Stimulated activated effector memory CD8-positive, alpha-beta T cell treated with anti-CD3 and anti-CD28 coated beads, Interleukin-12 subunit alpha, Interleukin-12 subunit beta, amount 100 ng/mL, for 72 hours (primary cell): ENCODE measurements around the gene ABHD2.
"Not testable (repeated sequence)": the region's sequence is repeated elsewhere in the genome, so short reads cannot be mapped to it uniquely, and the experiment has no call there.

ENCODE experiments used
- ATAC-seq: fragments of 150-1000 bp; cut with Tn5 transposase; 2 replicates; pipeline ENCODE4 v1.10.0; 2021
- DNase-seq, 2 donors: peaks; one replicate each; pipeline ENCODE4 v3.0.0; 2021 to 2022; ENCODE audit warnings: low spot score in 2 of 2
- H3K27ac Mint-ChIP-seq: one replicate; pipeline ENCODE4 v1.8.0; 2022; ENCODE audit warnings: mild to moderate bottlenecking, mixed read lengths
- H3K36me3 Mint-ChIP-seq: one replicate; pipeline ENCODE4 v1.8.0; 2022; ENCODE audit warnings: mild to moderate bottlenecking, mixed read lengths
- H3K4me1 Mint-ChIP-seq: one replicate; pipeline ENCODE4 v1.8.0; 2022; ENCODE audit warnings: mixed read lengths
- H3K4me3 Mint-ChIP-seq: one replicate; pipeline ENCODE4 v1.8.0; 2022; ENCODE audit warnings: mild to moderate bottlenecking, mixed read lengths
- H3K9me3 Mint-ChIP-seq: one replicate; pipeline ENCODE4 v1.8.0; 2022; ENCODE audit warnings: mixed read lengths

Gene ABHD2, protein sequence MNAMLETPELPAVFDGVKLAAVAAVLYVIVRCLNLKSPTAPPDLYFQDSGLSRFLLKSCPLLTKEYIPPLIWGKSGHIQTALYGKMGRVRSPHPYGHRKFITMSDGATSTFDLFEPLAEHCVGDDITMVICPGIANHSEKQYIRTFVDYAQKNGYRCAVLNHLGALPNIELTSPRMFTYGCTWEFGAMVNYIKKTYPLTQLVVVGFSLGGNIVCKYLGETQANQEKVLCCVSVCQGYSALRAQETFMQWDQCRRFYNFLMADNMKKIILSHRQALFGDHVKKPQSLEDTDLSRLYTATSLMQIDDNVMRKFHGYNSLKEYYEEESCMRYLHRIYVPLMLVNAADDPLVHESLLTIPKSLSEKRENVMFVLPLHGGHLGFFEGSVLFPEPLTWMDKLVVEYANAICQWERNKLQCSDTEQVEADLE

DNA sequence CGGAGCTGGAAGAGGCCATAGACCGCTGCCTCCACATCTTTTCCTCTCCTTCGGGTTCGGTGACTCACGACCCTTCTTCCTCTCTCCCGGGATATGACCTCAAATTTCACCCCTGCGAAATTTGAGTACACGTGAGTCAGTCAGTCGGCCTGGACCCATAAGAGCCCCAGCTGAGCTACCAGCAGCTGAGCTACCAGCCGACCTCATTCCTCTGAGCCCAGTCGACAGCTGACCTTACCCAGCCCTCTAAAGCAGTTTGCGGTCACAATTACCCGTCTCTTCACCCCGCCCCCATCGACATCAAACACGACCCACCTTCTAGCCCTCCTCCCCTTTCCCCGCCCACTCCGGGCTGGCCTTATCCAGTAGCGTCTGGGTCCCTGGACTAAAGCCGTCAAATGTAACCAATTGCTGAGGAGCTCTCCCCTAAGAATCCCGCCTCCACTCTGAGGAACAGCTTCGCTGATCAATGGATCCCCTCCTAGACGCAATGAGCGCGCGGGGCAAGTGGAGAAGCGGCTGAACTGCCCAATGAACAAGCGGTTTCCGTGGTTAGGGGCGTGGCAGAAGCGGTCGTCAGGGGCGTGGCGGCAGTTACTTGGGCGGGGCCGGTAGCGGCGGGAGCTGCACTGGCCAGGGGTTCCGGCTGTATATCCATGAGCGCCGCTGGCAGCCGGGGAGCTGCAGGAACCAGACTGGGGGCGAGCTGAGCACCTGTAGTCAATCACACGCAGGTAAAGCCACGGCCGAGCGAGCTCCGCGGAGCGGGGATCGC lies at the start of gene ABHD2:
TSS of gene ABHD2 (plus strand) at position 627 of the 775 bp plus-strand sequence. CDS start 27,872 bp downstream, outside the sequence.
- no peak within 1 kb of the TSS for H3K4me3 Mint-ChIP-seq

DNA sequence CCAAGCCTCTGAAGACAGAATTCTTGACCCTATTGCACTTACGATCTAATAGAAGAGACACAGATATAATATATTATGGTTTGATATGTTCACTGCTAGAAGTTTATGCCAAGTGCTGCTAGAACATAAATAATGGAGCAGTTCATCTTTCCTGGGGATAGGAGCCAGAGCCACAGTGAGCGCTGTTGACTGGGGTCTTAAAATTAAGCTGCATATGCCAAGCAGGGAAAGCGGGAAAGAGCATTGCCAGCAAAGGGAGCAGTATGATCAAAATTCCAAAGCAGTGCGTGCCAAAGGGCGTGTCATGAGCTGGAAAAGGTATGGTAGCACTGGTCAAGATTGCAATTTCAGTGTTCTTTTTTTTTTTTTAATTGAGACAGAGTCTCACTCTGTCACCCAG lies 49.1 kb upstream of the ABHD2 start:
- no peaks in the 10 kb centered on the region for H3K36me3 Mint-ChIP-seq
- DNase-seq, result no peak
- peaks cover 5% of the 10 kb centered on the region for H3K4me1 Mint-ChIP-seq
- no peaks in the 10 kb centered on the region for H3K9me3 Mint-ChIP-seq
- H3K4me3 Mint-ChIP-seq, result no peak overlapping the region
- H3K27ac Mint-ChIP-seq, result no peak overlapping the region
- no peak for ATAC-seq

More for the DNA sequence above, at the start of gene ABHD2:
- Mint-ChIP-seq H3K4me1 (peaks cover 31% of the 10 kb centered on the region), H3K9me3 (no peaks in the 10 kb centered on the region), H3K27ac (peak within 1 kb of the TSS; percentile 88), H3K36me3 (no peaks in the 10 kb centered on the region)
- peak; percentile 97 to 99 for DNase-seq
- peak; percentile 98 for ATAC-seq

DNA sequence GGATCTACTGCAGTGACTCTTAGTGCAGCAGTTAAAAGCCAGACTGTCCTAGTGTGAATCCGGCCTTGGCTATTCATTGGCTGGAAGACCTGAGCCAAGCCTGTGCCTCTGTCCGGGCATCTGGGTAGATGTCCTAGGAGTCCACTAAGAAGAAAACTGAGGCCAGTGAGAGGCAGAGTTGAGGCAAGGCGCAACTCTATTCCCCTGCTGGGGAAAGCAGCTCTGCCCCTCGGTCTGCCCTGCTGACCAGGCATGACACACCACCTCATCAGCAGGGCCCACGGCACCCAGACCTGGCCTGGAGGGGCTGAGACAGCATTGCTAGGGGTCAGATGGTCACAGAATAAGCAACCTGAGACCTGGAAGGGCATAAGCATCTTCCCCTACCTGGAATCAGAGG lies 46.7 kb upstream of the ABHD2 start:
- no peak overlapping the region for H3K4me3 Mint-ChIP-seq
- H3K27ac Mint-ChIP-seq, result no peak overlapping the region
- no peaks in the 10 kb centered on the region for H3K36me3 Mint-ChIP-seq
- no peaks in the 10 kb centered on the region for H3K9me3 Mint-ChIP-seq
- ATAC-seq (no peak), DNase-seq (no peak)
- H3K4me1 Mint-ChIP-seq, result peaks cover 5% of the 10 kb centered on the region

DNA sequence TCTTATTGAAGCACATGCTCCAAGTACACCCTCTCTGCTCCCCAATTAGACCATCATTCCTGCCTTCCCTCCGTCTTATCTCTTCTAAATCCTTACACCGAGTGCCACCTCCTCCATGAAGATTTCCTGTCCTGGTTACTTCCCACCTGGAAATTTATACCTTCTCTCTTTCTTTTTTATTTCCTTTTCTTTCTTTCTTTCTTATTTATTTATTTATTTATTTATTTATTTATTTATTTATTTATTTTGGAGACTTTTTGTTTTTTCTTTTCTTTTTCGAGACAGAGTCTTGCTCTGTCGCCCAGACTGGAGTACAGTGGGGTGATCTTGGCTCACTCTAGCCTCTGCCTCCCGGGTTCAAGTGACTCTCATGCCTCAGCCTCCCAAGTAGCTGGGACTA lies 45.9 kb upstream of the ABHD2 start:
- no peaks in the 10 kb centered on the region for H3K9me3 Mint-ChIP-seq
- no peak for ATAC-seq
- H3K4me3 Mint-ChIP-seq, result no peak overlapping the region
- peaks cover 5% of the 10 kb centered on the region for H3K4me1 Mint-ChIP-seq
- H3K36me3 Mint-ChIP-seq, result no peaks in the 10 kb centered on the region
- no peak overlapping the region for H3K27ac Mint-ChIP-seq
- no peak for DNase-seq

DNA sequence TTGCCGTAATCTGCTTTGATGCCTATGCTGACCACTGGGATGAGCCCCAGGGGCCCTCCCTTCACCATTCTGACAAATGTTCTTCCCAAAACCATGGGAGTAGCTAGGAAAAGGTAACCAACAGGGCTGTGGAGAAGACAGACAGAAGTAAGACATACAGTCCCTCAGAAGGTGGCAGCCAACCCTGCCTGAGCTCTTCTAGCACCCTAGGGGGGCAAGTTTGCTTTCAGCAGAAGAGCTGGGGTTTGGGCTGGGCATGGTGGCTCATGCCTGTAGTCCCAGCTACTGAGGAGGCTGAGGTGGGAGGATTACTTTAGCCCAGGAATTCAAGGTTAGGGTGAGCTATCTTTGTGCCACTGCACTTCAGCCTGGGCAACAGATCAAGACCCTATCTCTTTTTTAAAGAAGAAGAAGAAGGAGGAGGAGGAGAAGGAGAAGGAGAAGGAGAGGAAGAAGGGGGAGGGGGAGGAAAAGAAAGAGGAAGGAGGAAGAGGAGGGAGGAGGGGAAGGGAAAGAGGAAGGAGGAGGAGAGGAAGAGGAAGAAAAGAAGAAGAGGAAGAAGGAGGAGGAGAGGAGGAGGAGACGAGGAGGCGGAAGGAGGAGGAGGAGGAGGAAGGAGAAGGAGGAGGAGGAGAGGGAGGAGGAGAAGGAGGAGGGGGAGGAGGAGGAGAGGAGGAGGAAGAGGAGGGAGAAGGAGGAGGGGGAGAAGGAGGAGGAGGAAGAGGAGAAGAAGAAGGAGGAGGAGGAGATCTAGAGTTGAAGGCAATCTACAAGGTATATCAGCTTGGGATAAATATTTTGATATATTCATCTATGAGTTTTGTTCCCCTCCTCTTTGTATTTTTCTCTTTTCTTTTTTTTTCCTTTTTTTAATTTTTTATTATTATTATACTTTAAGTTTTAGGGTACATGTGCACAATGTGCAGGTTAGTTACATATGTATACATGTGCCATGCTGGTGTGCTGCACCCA lies 44.9 kb upstream of the ABHD2 start:
- H3K9me3 Mint-ChIP-seq, result no peaks in the 10 kb centered on the region
- H3K4me3 Mint-ChIP-seq, result no peak overlapping the region
- no peaks in the 10 kb centered on the region for H3K36me3 Mint-ChIP-seq
- no peak for DNase-seq
- H3K27ac Mint-ChIP-seq, result no peak overlapping the region
- ATAC-seq, result no peak
- peaks cover 5% of the 10 kb centered on the region for H3K4me1 Mint-ChIP-seq

DNA sequence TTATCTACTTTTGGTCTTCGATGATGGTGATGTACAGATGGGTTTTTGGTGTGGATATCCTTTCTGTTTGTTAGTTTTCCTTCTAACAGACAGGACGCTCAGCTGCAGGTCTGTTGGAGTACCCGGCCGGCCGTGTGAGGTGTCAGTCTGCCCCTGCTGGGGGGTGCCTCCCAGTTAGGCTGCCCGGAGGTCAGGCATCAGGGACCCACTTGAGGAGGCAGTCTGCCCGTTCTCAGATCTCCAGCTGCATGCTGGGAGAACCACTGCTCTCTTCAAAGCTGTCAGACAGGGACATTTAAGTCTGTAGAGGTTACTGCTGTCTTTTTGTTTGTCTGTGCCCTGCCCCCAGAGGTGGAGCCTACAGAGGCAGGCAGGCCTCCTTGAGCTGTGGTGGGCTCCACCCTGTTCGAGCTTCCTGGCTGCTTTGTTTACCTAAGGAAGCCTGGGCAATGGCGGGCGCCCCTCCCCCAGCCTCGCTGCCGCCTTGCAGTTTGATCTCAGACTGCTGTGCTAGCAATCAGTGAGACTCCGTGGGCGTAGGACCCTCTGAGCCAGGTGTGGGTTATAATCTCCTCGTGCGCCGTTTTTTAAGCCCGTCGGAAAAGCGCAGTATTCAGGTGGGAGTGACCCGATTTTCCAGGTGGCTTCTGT lies 39.1 kb upstream of the ABHD2 start:
- not testable (repeated sequence) for H3K27ac Mint-ChIP-seq, H3K4me1 Mint-ChIP-seq, DNase-seq, H3K36me3 Mint-ChIP-seq, ATAC-seq, H3K9me3 Mint-ChIP-seq, H3K4me3 Mint-ChIP-seq

DNA sequence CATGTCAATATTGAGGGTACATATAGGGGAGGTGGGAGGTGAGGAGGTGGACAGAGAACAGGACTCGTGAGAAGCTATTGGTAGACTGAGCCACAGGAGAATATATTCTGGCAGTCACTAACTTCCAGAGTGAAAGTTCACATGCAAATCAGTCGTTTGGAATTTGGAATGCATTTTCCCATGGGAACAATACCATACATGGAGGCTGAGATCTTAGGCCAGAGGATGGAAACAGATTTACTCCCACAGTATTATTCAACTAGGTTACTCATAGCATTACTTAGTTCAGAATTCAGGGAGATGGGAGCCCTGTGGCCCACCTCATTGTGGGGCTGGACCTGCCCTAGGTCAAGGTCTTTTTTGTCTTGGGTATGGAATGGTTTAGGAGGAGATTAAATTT lies 36.4 kb upstream of the ABHD2 start:
- Mint-ChIP-seq H3K27ac (no peak overlapping the region), H3K36me3 (no peaks in the 10 kb centered on the region), H3K4me1 (peaks cover 9% of the 10 kb centered on the region), H3K4me3 (no peak overlapping the region), H3K9me3 (no peaks in the 10 kb centered on the region)
- no peak for DNase-seq
- ATAC-seq, result no peak

DNA sequence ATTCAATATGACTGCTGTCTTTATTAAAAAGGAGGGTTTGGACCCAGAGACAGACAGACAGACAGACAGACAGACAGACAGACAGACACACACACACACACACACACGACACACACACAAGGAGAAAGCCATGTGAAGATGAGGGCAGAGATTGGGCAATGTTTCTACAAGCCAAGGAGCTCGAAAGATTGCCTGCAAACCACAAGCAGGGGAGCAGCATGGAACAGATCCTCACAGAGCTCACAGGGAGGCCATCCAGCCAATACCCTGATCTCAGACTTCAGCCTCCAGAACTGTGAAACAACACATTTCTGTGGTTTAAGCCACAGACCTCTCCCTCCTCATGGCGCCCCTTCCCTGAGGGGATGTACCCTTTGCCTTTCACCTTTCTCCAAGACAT lies 35.8 kb upstream of the ABHD2 start:
- Mint-ChIP-seq H3K9me3 (no peaks in the 10 kb centered on the region), H3K36me3 (no peaks in the 10 kb centered on the region), H3K4me3 (no peak overlapping the region), H3K4me1 (peaks cover 13% of the 10 kb centered on the region), H3K27ac (no peak overlapping the region)
- ATAC-seq (no peak), DNase-seq (no peak)

DNA sequence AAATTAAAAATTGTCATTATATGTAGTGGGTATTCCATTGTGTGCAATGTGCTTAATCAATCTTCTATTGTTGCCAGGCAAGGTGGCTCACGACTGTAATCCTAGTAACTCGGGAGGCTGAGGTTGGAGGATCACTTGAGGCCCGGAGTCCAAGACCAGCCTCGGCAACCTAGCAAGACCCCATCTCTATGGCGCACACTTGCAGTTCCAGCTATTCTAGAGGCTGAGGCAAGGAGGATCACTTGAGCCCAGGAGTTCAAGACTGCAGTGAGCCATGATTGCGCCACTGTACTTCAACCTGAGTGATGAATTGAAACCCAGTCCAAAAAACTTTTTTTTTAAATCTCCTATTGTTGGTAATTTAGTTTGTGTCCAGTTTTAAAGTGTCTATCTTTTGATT lies 33.4 kb upstream of the ABHD2 start:
- H3K27ac Mint-ChIP-seq, result no peak overlapping the region
- no peak for DNase-seq
- ATAC-seq, result no peak
- H3K4me3 Mint-ChIP-seq, result no peak overlapping the region
- H3K9me3 Mint-ChIP-seq, result no peaks in the 10 kb centered on the region
- H3K4me1 Mint-ChIP-seq, result peaks cover 15% of the 10 kb centered on the region
- H3K36me3 Mint-ChIP-seq, result no peaks in the 10 kb centered on the region

DNA sequence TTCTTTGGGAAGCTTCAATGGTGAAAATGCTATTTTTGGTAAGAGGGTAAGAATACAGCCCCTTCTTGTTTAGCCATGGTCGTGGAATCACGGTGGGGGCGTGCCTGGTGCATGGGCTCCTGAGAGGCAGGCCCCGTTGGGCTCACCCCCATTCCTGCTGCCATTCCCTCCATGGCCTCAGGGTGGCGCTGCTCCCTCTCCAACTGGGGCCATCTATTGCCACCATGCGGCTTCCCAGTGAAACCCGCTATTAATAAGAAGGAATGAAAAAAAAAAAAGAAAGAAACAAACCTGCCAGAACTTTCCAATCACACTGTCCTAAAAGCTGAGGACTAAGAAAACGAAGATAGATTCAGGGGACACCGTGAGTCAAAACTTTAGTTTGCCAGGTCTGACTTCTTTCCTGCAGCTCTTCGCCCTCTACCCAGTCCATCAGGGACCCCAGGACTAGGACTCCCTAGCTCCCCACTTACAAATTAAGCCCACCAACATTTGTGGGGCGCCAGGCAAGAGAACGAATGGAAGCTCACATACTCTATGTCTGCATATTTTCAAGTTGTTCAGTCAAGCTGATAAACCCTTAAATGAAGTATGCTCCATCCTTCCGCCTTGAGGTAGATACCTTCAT lies 30.6 kb upstream of the ABHD2 start:
- peaks cover 11% of the 10 kb centered on the region for H3K4me1 Mint-ChIP-seq
- peak; percentile 84 to 93 for DNase-seq

DNA sequence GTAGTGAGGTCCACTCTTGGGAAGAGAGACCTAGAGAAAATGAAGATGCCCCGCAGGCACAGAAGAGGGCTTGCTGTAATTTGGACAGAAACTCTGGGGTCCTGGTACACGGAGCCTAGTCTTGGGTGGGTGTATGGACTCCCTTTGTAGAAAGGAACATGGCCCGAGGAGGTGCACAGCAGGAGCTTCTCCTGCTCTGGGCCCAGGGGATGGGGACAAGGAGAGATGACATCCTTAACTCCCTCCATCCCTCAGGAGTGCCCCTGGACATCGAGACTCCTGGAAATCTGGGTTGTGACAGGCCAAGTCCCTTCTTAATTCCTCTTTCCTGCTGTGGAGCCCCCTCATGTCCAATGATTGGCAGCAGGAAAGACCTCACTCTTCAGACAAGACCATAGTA lies 29.9 kb upstream of the ABHD2 start:
- H3K27ac Mint-ChIP-seq, result no peak overlapping the region
- ATAC-seq (no peak), DNase-seq (no peak)
- H3K9me3 Mint-ChIP-seq, result no peaks in the 10 kb centered on the region
- peaks cover 11% of the 10 kb centered on the region for H3K4me1 Mint-ChIP-seq
- no peaks in the 10 kb centered on the region for H3K36me3 Mint-ChIP-seq
- no peak overlapping the region for H3K4me3 Mint-ChIP-seq

More for the DNA sequence above, 30.6 kb upstream of the ABHD2 start:
- no peak overlapping the region for H3K4me3 Mint-ChIP-seq
- ATAC-seq, result peak; percentile 88
- no peaks in the 10 kb centered on the region for H3K36me3 Mint-ChIP-seq
- H3K27ac Mint-ChIP-seq, result no peak overlapping the region
- no peaks in the 10 kb centered on the region for H3K9me3 Mint-ChIP-seq

DNA sequence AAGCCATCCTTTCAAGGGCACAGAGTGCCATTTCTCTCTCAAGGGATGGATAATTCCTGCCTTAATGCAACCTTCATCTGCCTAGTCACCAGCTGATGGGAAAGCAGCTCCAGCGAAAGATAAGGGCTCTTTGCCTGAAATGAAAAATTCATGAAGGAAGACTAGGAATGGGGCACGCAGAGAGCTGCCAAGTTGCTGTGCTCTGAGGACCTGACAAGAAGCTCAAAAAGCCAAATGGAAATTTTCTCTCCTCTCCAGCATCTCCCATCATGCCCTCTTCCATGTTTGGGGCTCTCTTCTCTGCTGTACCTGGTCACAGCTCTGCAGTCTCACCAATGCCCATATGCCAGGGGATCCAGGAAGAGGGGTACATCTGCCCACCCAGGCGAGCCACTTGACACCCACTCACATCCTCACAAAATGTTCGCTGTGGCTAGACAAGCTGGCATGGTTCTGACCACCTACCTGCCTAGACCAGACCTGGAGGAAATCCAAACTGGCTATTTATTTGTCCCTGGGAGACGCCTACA lies 29.3 kb upstream of the ABHD2 start:
- no peak for DNase-seq
- no peak overlapping the region for H3K27ac Mint-ChIP-seq

DNA sequence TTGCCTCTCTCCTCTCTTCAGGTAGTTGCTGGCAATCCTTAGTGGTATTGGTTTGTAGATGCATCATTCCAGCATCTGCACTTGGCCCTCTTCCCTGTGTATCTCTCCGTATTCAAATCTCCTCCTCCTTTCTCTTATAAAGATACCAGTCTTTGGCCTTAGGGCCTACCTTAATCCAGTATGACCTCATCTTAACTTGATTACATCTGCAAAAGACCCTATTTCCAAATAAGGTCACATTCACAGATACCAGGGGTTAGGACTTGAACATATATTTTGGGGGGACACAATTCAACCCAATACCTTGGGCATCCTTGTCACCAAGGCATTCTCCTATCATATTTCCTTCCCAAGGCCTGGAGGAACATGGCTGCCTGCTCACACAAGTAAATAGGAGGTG lies 22.0 kb upstream of the ABHD2 start:
- H3K27ac Mint-ChIP-seq, result peak overlapping the region; percentile 58
- H3K4me3 Mint-ChIP-seq, result no peak overlapping the region
- no peaks in the 10 kb centered on the region for H3K36me3 Mint-ChIP-seq
- peaks cover 21% of the 10 kb centered on the region for H3K4me1 Mint-ChIP-seq
- DNase-seq (no peak), ATAC-seq (no peak)
- H3K9me3 Mint-ChIP-seq, result peaks cover 16% of the 10 kb centered on the region

More for the DNA sequence above, 29.3 kb upstream of the ABHD2 start:
- ATAC-seq, result no peak
- Mint-ChIP-seq H3K4me3 (no peak overlapping the region), H3K9me3 (no peaks in the 10 kb centered on the region), H3K4me1 (peaks cover 11% of the 10 kb centered on the region), H3K36me3 (no peaks in the 10 kb centered on the region)

DNA sequence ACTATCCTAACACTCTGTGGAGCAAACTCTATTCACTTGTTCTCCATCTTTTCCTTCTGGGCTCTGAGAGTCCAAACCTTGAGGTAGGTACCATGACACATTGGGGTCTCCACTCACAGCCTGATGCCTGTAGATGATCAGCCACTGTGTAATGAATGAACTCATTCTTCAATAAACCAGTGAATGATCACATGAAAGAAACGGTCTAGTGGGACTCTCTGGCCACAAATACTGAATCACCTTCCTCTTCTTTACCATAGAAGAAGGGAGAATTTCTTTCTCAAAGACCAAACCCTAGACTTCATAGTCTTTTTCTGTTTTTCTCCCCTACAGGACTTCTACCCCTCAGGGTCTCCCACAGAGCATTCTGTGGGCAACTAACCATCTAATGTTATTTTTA lies 20.5 kb upstream of the ABHD2 start:
- DNase-seq (no peak), ATAC-seq (peak; percentile 90)
- peak overlapping the region; percentile 49 for H3K4me3 Mint-ChIP-seq
- H3K27ac Mint-ChIP-seq, result peak overlapping the region; percentile 81
- H3K36me3 Mint-ChIP-seq, result no peaks in the 10 kb centered on the region
- H3K4me1 Mint-ChIP-seq, result peaks cover 21% of the 10 kb centered on the region
- H3K9me3 Mint-ChIP-seq, result peaks cover 16% of the 10 kb centered on the region
